A549 (cell line): ENCODE data around the gene CD99L2.

Experiments
- CBX8 ChIP-seq: fragments of 200-600 bp; sonication (generic); IDR thresholded peaks from 2 replicates; pipeline ENCODE4 v1.6.1; 2016
- CEBPB ChIP-seq, 2 experiments: fragments of >200 bp in 1 of 2; sonication (Bioruptor Twin) in 1 of 2; formaldehyde crosslinking in 1 of 2; IDR thresholded peaks; 2 replicates each; pipeline ENCODE4 v1.6.1; 2012 to 2016
- CTCF ChIP-seq: fragments of >200 bp; sonication (Bioruptor Twin); formaldehyde crosslinking; IDR thresholded peaks from 3 replicates; pipeline ENCODE4 v1.5.1; 2016
- EP300 ChIP-seq, 2 experiments: fragments of >200 bp; sonication (Bioruptor Twin); formaldehyde crosslinking; IDR thresholded peaks; 2 replicates in 1 of 2; 3 replicates in 1 of 2; pipeline ENCODE4 v1.6.1; 2016 to 2017
- NFE2L2 ChIP-seq: fragments of 150-350 bp; conservative IDR thresholded peaks from 2 replicates; pipeline ENCODE4 v1.6.1; 2014; ENCODE audit warnings: low read length
- POLR2A ChIP-seq: IDR thresholded peaks from 2 replicates; pipeline ENCODE4 v1.6.1; 2012; ENCODE audit warnings: mild to moderate bottlenecking, low read length
- REST ChIP-seq: fragments of 200-600 bp; sonication (generic); IDR thresholded peaks from 2 replicates; pipeline ENCODE4 v1.6.1; 2016; ENCODE audit warnings: antibody characterized with exemption, mild to moderate bottlenecking, moderate library complexity

GRCh38 chrX:150766351-150767044 is 132.0 kb downstream of the CD99L2 start:
- TF ChIP-seq CTCF: no peak; the same call in 2 of the 3 replicates
- no peak for TF ChIP-seq POLR2A
- TF ChIP-seq CEBPB (IDR thresholded peaks at IDR 0.05): no peak
- no peak for TF ChIP-seq NFE2L2
- TF ChIP-seq EP300 (IDR thresholded peaks at IDR 0.05): no peak
- no peak for TF ChIP-seq CBX8
- no peak for TF ChIP-seq REST
